ENCODE data around the gene MUSK.

MUSK gene

DNA sequence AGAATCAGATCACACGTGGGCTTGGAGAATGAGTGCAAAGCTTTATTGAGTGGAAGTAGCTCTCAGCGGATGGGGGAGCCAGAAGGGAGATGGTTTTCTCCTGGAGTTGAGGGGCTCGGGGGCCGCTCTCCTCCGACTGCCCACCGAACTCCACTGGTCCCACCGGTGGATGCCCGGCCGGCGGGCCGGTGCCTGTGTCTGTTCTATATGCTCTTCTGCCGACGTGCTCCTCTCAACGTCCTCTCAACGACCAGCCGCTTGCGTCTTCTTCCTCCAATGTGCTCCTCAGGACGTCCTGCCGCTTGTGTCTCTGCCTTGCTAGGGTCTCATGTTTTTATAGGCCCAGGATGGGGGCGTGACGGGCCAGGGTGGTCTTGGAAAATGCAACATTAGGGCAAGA lies 161.9 kb downstream of the MUSK start:
- H3K9ac ChIP-seq = no peak overlapping the region
- TF ChIP-seq, protein P1, sequence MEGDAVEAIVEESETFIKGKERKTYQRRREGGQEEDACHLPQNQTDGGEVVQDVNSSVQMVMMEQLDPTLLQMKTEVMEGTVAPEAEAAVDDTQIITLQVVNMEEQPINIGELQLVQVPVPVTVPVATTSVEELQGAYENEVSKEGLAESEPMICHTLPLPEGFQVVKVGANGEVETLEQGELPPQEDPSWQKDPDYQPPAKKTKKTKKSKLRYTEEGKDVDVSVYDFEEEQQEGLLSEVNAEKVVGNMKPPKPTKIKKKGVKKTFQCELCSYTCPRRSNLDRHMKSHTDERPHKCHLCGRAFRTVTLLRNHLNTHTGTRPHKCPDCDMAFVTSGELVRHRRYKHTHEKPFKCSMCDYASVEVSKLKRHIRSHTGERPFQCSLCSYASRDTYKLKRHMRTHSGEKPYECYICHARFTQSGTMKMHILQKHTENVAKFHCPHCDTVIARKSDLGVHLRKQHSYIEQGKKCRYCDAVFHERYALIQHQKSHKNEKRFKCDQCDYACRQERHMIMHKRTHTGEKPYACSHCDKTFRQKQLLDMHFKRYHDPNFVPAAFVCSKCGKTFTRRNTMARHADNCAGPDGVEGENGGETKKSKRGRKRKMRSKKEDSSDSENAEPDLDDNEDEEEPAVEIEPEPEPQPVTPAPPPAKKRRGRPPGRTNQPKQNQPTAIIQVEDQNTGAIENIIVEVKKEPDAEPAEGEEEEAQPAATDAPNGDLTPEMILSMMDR (IDR thresholded peaks at IDR 0.05) = no peak
- no peaks in the 10 kb centered on the region for H3K79me2 ChIP-seq
- no peak overlapping the region for H2AFZ ChIP-seq
- no peaks in the 10 kb centered on the region for H3K4me1 ChIP-seq
- H3K9me3 ChIP-seq (ENCODE audit: control insufficient read depth, low read length) = no peaks in the 10 kb centered on the region
- H3K4me2 ChIP-seq (ENCODE audit: low read length) = no peak overlapping the region
- no peaks in the 10 kb centered on the region for H3K27me3 ChIP-seq (ENCODE audit: control insufficient read depth, insufficient read depth, low read length)
- no peak overlapping the region for H3K4me3 ChIP-seq (ENCODE audit: low read depth, low read length)
- H3K27ac ChIP-seq = no peak overlapping the region
- H3K36me3 ChIP-seq (ENCODE audit: control insufficient read depth, insufficient read depth, low read length) = no peaks in the 10 kb centered on the region

DNA sequence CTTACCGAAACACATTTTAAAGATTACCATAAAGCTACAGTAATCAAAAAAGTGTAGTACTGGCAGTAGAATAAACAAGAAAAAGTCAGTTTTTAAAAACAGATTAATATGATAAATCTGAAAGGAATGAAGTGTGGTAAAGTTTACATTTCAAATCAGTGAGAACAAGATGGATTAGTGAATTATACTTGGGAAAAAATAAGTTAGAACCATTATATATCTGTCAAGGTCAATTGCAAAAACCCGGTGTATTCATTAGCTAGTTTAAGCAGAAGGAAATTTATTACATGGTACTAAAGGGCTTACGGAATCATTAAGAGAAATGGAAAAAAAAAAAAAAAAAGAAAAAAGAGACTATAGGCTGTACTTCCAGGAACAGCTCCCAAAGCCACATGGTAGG lies 164.3 kb downstream of the MUSK start:
- no peaks in the 10 kb centered on the region for H3K79me2 ChIP-seq
- H2AFZ ChIP-seq = no peak overlapping the region
- H3K4me1 ChIP-seq = no peaks in the 10 kb centered on the region
- no peaks in the 10 kb centered on the region for H3K36me3 ChIP-seq (ENCODE audit: control insufficient read depth, insufficient read depth, low read length)
- no peak overlapping the region for H3K4me3 ChIP-seq (ENCODE audit: low read depth, low read length)
- no peak overlapping the region for H3K27ac ChIP-seq
- no peak overlapping the region for H3K4me2 ChIP-seq (ENCODE audit: low read length)
- no peaks in the 10 kb centered on the region for H3K9me3 ChIP-seq (ENCODE audit: control insufficient read depth, low read length)
- no peaks in the 10 kb centered on the region for H3K27me3 ChIP-seq (ENCODE audit: control insufficient read depth, insufficient read depth, low read length)
- TF ChIP-seq, protein P1 (IDR thresholded peaks at IDR 0.05) = no peak
- no peak overlapping the region for H3K9ac ChIP-seq

DNA sequence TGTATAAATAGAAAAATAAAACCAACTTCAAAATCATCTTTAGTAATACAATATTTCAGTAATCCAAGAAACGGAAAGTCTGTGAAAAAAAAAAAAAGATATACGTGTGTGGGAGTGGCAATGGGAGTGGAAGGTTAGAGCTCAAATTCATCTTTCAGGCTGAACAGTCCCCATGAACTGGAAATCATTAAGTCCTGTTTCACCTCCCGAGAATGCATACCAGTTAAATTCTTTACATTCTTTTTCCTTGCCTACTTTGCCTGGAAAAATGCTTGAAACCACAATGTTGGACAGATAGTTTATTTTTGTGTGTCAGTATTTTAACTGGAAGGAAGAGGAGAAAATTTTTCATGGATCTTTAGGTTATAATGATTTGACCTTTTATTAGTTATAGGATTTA lies 166.8 kb downstream of the MUSK start:
- no peaks in the 10 kb centered on the region for H3K36me3 ChIP-seq (ENCODE audit: control insufficient read depth, insufficient read depth, low read length)
- no peaks in the 10 kb centered on the region for H3K27me3 ChIP-seq (ENCODE audit: control insufficient read depth, insufficient read depth, low read length)
- no peaks in the 10 kb centered on the region for H3K4me1 ChIP-seq
- no peak overlapping the region for H3K27ac ChIP-seq
- no peak overlapping the region for H2AFZ ChIP-seq
- H3K9me3 ChIP-seq (ENCODE audit: control insufficient read depth, low read length) = no peaks in the 10 kb centered on the region
- no peak overlapping the region for H3K4me2 ChIP-seq (ENCODE audit: low read length)
- TF ChIP-seq, protein P1 (IDR thresholded peaks at IDR 0.05) = no peak
- H3K9ac ChIP-seq = no peak overlapping the region
- H3K79me2 ChIP-seq = no peaks in the 10 kb centered on the region
- no peak overlapping the region for H3K4me3 ChIP-seq (ENCODE audit: low read depth, low read length)

DNA sequence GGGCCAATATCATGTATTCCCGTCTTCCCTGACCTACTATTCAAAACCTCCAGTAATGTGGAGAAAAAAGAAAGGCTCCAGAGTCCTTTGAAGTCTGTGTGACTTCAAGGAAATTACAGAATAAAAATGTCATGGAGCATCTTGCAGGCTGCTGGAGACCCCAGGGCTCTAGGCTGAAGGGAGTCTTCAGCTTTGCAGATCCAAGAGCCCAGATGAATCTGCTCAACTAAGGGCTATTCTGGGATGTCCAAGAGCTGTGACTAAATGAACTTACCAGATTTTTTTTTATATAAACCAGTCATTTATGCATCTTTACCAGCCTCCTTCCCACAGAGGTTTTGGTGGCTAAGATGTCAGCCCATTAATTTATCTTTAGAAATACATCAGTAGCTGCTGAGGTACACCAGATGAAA lies 167.3 kb downstream of the MUSK start:
- H2AFZ ChIP-seq = no peak overlapping the region
- TF ChIP-seq, protein P1 (IDR thresholded peaks at IDR 0.05) = no peak
- no peak overlapping the region for H3K4me2 ChIP-seq (ENCODE audit: low read length)

DNA sequence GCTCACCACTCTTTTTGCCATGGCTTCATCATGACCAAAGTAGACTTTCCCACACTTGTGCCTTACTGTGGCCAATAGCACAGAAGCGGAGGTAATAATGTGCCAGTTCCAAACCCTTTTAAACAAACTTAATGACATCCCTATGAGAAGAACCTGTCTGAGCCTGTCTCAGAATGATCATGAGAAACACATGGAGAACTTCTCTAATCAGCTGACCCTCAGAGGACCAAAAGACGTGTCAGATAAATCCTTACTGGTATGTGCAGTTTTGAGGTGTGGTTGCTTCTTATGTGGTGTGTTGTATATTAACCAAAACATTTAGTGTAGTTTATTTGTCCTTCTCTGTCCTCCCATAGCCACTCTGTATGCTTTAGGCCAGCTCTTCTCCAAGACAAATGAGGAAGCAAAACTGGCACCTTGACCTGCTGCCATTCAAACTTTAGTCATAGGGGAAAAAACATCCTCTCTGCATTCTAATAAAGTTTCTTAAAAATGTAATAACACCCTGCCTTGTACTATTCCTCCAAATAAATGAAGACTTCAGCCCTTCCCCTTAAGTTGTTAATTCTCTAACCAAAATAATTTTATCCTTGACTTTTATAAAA lies 168.9 kb downstream of the MUSK start:
- H2AFZ ChIP-seq = no peak overlapping the region
- TF ChIP-seq, protein P1 (IDR thresholded peaks at IDR 0.05) = no peak
- no peaks in the 10 kb centered on the region for H3K4me1 ChIP-seq
- no peaks in the 10 kb centered on the region for H3K27me3 ChIP-seq (ENCODE audit: control insufficient read depth, insufficient read depth, low read length)
- no peak overlapping the region for H3K4me3 ChIP-seq (ENCODE audit: low read depth, low read length)
- H3K36me3 ChIP-seq (ENCODE audit: control insufficient read depth, insufficient read depth, low read length) = no peaks in the 10 kb centered on the region
- no peak overlapping the region for H3K4me2 ChIP-seq (ENCODE audit: low read length)
- H3K9ac ChIP-seq = no peak overlapping the region
- H3K27ac ChIP-seq = no peak overlapping the region
- H3K9me3 ChIP-seq (ENCODE audit: control insufficient read depth, low read length) = no peaks in the 10 kb centered on the region
- no peaks in the 10 kb centered on the region for H3K79me2 ChIP-seq

More for the DNA sequence above, 167.3 kb downstream of the MUSK start:
- Histone ChIP-seq H3K27ac (no peak overlapping the region), H3K36me3 (ENCODE audit: control insufficient read depth, insufficient read depth, low read length) (no peaks in the 10 kb centered on the region), H3K9me3 (ENCODE audit: control insufficient read depth, low read length) (no peaks in the 10 kb centered on the region), H3K79me2 (no peaks in the 10 kb centered on the region), H3K27me3 (ENCODE audit: control insufficient read depth, insufficient read depth, low read length) (no peaks in the 10 kb centered on the region), H3K4me1 (no peaks in the 10 kb centered on the region), H3K9ac (no peak overlapping the region), H3K4me3 (ENCODE audit: low read depth, low read length) (no peak overlapping the region)

All from parathyroid adenoma (tissue), 2 donors.